Common myeloid progenitor, CD34-positive (primary cell): ENCODE data around the gene TFF1.

Experiments
- CTCF ChIA-PET: fragments of 350-600 bp; sonication (Branson Sonifier 250); formaldehyde crosslinking; loops from one replicate; lab custom pipeline; 2021; ENCODE audit warnings: antibody characterized with exemption; lab: Charles Lee
- POLR2A ChIA-PET: fragments of 350-600 bp; sonication (Branson Sonifier 250); formaldehyde crosslinking; loops from one replicate; lab custom pipeline; 2021; ENCODE audit warnings: antibody characterized with exemption; lab: Charles Lee
- DNase-seq, 3 donors: peaks; one replicate each; pipeline versions ENCODE4 v3.0.0 to v3.0.0-alpha.2; 2013
- H3K27ac ChIP-seq, 2 experiments: 1 replicate in 1 of 2; 2 replicates in 1 of 2; pipeline ENCODE4 v1.7.0; 2013; ENCODE audit warnings: inconsistent platforms in 2 of 2, low read length in 2 of 2, mild to moderate bottlenecking in 2 of 2, low read depth in 1 of 2, moderate library complexity in 1 of 2; ENCODE audit not compliant: severe bottlenecking in 2 of 2, insufficient read depth in 1 of 2, poor library complexity in 1 of 2
- H3K27me3 ChIP-seq, 5 experiments: replicated peaks in 2 of 5; 1 replicate in 3 of 5; 2 replicates in 2 of 5; pipeline versions ENCODE4 v1.6.1 to v1.7.0; 2013; ENCODE audit warnings: low read length in 4 of 5, mild to moderate bottlenecking in 2 of 5, moderate library complexity in 2 of 5, inconsistent platforms in 1 of 5; ENCODE audit not compliant: insufficient read depth in 5 of 5, control insufficient read depth in 4 of 5
- H3K36me3 ChIP-seq, 4 experiments: 1 replicate in 2 of 4; 2 replicates in 2 of 4; pipeline versions ENCODE4 v1.6.1 to v1.7.0; 2013; ENCODE audit warnings: low read length in 3 of 4, control low read depth in 1 of 4, mild to moderate bottlenecking in 1 of 4; ENCODE audit not compliant: control insufficient read depth in 4 of 4, insufficient read depth in 4 of 4
- H3K4me1 ChIP-seq, 4 experiments: 1 replicate in 3 of 4; 2 replicates in 1 of 4; pipeline versions ENCODE4 v1.6.1 to v1.7.1; 2013; ENCODE audit warnings: low read length in 3 of 4, mild to moderate bottlenecking in 3 of 4, control low read depth in 1 of 4, inconsistent platforms in 1 of 4, moderate library complexity in 1 of 4; ENCODE audit not compliant: control insufficient read depth in 4 of 4, insufficient read depth in 4 of 4; ENCODE audit errors: control extremely low read depth in 1 of 4
- H3K4me3 ChIP-seq, 7 experiments: 1 replicate in 4 of 7; 2 replicates in 3 of 7; pipeline versions ENCODE4 v1.5.1 to v1.7.0; 2013; ENCODE audit warnings: mild to moderate bottlenecking in 7 of 7, low read length in 6 of 7, moderate library complexity in 6 of 7, inconsistent platforms in 2 of 7, low read depth in 2 of 7, control low read depth in 1 of 7; ENCODE audit not compliant: insufficient read depth in 4 of 7, control insufficient read depth in 1 of 7; ENCODE audit errors: extremely low read depth in 1 of 7
- H3K9me3 ChIP-seq, 5 experiments: 1 replicate in 4 of 5; 2 replicates in 1 of 5; pipeline versions ENCODE4 v1.6.1 to v1.7.1; 2013; ENCODE audit warnings: low read length in 4 of 5, mild to moderate bottlenecking in 2 of 5, inconsistent platforms in 1 of 5, low read depth in 1 of 5, moderate library complexity in 1 of 5; ENCODE audit not compliant: control insufficient read depth in 4 of 5, insufficient read depth in 2 of 5; ENCODE audit errors: control extremely low read depth in 1 of 5
- WGBS: methylation state at CpG from one replicate; pipeline ENCODE4 v1.1.5; 2013; ENCODE audit not compliant: insufficient coverage; 5-methylcytosine and 5-hydroxymethylcytosine counted together

The TFF1 gene

DNA sequence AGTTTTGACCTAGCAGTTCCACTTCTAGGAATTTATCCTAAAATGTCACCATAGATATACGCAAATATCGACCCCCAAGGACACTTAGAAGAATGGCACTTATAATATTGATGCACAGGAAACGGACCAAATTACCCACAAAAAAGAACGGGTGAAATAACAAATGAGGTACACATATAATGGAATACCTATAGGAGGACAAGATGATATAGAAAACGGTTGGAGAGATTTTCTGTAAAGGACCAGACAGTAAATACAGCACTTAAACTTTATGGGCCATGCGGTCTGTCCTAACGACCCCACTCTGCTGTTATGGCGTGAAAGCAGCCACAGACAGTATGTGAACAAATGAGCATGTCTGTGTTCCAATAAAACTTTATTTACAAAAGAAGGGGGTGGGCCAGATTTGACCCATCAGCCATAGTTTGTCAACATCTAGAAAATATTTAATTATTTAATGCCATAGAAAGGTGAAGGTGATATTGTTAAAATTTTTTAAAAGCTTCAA lies 27.2 kb upstream of the TFF1 start:
- POLR2A ChIA-PET, result no interaction called here
- Histone ChIP-seq H3K9me3 (no peaks in the 10 kb centered on the region), H3K36me3 (no peaks in the 10 kb centered on the region), H3K4me3 (no peak overlapping the region), H3K27me3 (no peaks in the 10 kb centered on the region), H3K4me1 (peaks cover 8 to 25% (median 19%) of the 10 kb centered on the region in 4 experiments), H3K27ac (no peak overlapping the region)
- DNase-seq, result no peak
- 92% methylated on average over 3 of the region's 8 CpGs for WGBS
- CTCF ChIA-PET, result interaction anchor here (1.0 to 2.1 kb wide), 4 partner anchors 11 to 82 kb away, joined by 3 to 9 read pairs (median 3); partner anchors contain the start of gene UBASH3A

DNA sequence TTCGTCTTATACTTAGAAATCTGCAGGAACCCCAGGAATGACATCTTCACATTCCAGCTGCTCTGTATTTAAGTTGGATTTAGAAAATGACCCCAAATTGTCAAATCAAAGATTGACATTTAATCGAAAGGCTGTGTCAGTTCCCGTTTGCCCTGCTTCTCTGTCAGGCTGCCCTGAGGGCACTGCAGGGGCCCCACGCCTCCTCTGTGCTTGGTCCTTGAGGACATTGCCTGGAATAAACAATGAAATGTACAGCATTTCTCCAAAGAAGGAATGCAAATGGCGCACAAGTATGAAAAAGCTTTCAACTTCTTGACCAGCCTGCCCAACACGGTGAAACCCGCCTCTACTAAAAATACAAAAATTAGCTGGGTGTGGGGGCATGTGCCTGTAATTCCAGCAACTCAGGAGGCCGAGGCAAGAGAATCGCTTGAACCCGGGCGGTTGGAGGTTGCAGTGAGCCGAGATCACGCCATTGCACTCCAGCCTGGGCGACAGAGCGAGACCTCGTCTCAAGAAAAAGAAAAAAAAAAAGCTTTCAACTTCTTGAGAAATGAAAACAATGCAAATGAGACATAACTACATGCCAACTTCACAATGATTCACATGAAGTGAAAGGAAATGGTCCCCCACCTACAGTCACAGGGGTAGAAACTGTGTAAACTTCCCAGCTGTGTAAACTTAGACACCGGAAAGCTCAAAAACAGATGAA lies 26.6 kb upstream of the TFF1 start:
- DNase-seq, result peak in 2 of 3 donors; percentile 40 to 69
- ChIA-PET POLR2A (interaction anchor here (0.9 kb wide), 1 partner anchor 19 kb away, joined by 3 read pairs; no protein-coding TSS in a partner anchor), CTCF (interaction anchor here (1.0 to 2.1 kb wide), 4 partner anchors 11 to 82 kb away, joined by 3 to 9 read pairs (median 3); partner anchors contain the start of gene UBASH3A)
- Histone ChIP-seq H3K36me3 (no peaks in the 10 kb centered on the region), H3K27me3 (no peaks in the 10 kb centered on the region), H3K4me1 (peaks cover 11 to 27% (median 22%) of the 10 kb centered on the region in 4 experiments), H3K27ac (no peak overlapping the region), H3K4me3 (no peak overlapping the region), H3K9me3 (no peaks in the 10 kb centered on the region)
- 94% methylated on average over 10 of the region's 17 CpGs for WGBS

DNA sequence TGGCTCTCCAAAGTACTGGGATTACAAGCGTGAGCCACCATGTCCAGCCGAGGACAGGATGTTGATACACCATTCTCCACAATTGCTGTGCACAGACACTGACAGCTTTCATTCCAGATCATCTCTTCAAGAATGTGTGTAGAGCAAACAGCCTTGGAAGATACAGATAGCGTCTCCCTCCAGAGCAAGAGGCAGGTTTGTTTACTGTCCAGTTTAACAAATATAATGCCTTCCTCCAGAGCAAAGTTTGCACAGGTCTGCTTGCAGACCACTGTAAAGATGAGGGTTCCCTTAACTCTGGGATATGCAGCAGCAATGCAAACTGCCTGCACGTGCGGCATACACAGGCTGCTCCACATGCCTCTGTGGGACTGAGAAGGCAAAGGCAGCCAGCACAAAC lies 25.0 kb upstream of the TFF1 start:
- Histone ChIP-seq H3K4me3 (no peak overlapping the region), H3K9me3 (no peaks in the 10 kb centered on the region), H3K4me1 (peaks cover 16 to 38% (median 32%) of the 10 kb centered on the region in 4 experiments), H3K27me3 (no peaks in the 10 kb centered on the region), H3K27ac (no peak overlapping the region), H3K36me3 (no peaks in the 10 kb centered on the region)
- 96% methylated on average over 5 of the region's 5 CpGs for WGBS
- ChIA-PET CTCF (no interaction called here), POLR2A (no interaction called here)
- DNase-seq, result no peak

DNA sequence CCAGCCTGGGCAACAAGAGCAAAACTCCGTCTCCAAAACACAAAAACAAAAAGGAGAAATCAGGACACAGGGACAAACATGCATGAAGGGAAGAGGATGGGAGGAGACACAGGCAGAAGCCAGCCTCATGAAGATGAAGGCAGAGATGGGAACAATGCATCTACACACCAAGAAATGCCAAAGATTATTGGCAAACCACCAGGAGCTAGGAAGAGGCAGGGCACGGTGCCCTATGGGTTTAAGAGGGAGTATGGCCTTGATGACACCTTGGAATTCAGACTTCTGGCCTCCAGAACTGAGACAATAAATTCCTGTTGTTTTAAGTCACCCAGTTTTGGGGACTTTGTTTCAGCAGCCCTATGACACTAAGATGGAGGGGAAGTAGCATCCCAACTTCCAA lies 24.4 kb upstream of the TFF1 start:
- 95% methylated on average over 2 of the region's 2 CpGs for WGBS
- Histone ChIP-seq H3K36me3 (no peaks in the 10 kb centered on the region), H3K4me3 (no peak overlapping the region), H3K4me1 (peaks cover 16 to 38% (median 32%) of the 10 kb centered on the region in 4 experiments), H3K27me3 (no peaks in the 10 kb centered on the region), H3K9me3 (no peaks in the 10 kb centered on the region), H3K27ac (no peak overlapping the region)
- ChIA-PET POLR2A (no interaction called here), CTCF (no interaction called here)
- DNase-seq, result no peak

DNA sequence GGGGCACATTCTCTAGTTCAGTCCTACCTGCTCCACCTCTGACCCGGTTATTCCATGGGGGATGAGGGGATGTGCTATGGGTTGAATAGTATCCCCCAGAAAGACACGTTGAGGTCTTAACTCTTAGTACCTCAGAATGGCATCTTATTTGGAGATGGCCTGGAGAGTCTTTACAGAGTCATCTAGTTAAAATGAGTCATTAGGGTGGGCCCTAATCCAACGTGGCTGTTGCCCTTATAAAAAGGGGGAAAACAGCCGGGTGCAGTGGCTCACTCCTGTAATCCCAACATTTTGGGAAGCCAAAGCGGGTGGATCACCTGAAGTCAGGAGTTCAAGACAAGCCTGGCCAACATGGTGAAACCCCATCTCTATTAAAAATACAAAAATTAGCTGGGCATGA lies 23.9 kb upstream of the TFF1 start:
- H3K36me3 ChIP-seq, result no peaks in the 10 kb centered on the region
- POLR2A ChIA-PET, result no interaction called here
- DNase-seq, result no peak
- no peaks in the 10 kb centered on the region for H3K9me3 ChIP-seq
- H3K27me3 ChIP-seq, result no peaks in the 10 kb centered on the region
- no peak overlapping the region for H3K4me3 ChIP-seq
- CTCF ChIA-PET, result no interaction called here
- 100% methylated on average over 1 of the region's 5 CpGs for WGBS
- H3K4me1 ChIP-seq, result peaks cover 16 to 38% (median 32%) of the 10 kb centered on the region in 4 experiments
- H3K27ac ChIP-seq, result no peak overlapping the region

DNA sequence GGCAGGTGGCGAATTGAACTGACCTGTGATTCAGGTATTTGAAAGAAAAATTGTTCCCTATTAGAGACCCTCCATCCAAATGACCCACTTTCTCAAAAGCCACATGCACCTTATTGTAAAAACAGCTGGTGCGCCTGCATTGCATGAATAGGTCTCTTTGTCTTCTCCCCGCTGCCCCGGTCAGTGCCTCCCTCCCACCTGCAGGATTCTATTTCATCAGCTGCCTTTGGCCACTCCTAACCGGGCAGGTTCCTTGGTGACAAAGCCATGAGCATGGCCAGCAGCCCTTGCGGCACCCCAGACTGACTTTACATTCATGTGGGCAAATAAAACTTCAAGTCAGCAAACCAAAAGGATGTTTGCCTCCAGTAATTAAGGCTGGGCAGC lies 23.1 kb upstream of the TFF1 start:
- no peak for DNase-seq
- POLR2A ChIA-PET, result interaction anchor here (0.6 kb wide), 1 partner anchor 55 kb away, joined by 5 read pairs; no protein-coding TSS in a partner anchor

More for the DNA sequence above, 23.1 kb upstream of the TFF1 start:
- no peak overlapping the region for H3K27ac ChIP-seq
- CTCF ChIA-PET, result interaction anchor here (1.5 kb wide), 1 partner anchor 40 kb away, joined by 5 read pairs; no protein-coding TSS in a partner anchor
- peaks cover 16 to 38% (median 32%) of the 10 kb centered on the region in 4 experiments for H3K4me1 ChIP-seq
- no peaks in the 10 kb centered on the region for H3K9me3 ChIP-seq
- no peaks in the 10 kb centered on the region for H3K36me3 ChIP-seq
- no peaks in the 10 kb centered on the region for H3K27me3 ChIP-seq
- 97% methylated on average over 5 of the region's 6 CpGs for WGBS
- no peak overlapping the region for H3K4me3 ChIP-seq
